ENCODE measurements around the gene TTC27. TPM values are rescaled to one million over a fixed set of nuclear protein-coding genes. Genes with fewer than 3 reads are reported as not detected.

The TTC27 gene
- total RNA-seq: 18.4 TPM in 3 replicates

- Mint-ChIP-seq H3K36me3 (peaks cover 6% of the 10 kb centered on the region), H3K4me1 (peaks cover 9% of the 10 kb centered on the region), H3K27me3 (ENCODE audit: low read depth) (peaks cover 7% of the 10 kb centered on the region), H3K4me3 (peak within 1 kb of the TSS; percentile 87), H3K27ac (peak within 1 kb of the TSS; percentile 93), H3K9me3 (no peaks in the 10 kb centered on the region)
- no peak for TF ChIP-seq CTCF (IDR thresholded peaks at IDR 0.05; ENCODE audit: unreplicated experiment)
- DNase-seq (ENCODE audit: low spot score in 2 of 2, unreplicated experiment in 2 of 2): peak; percentile 85 to 95
Observed at GRCh38 chr2:32627814-32628579, at the start of gene TTC27. Gene TTC27 (plus strand): TSS chr2:32628050. CDS start chr2:32628293, 243 bp downstream.

- Mint-ChIP-seq H3K27me3 (ENCODE audit: low read depth) (no peaks in the 10 kb centered on the region), H3K36me3 (peaks cover 10% of the 10 kb centered on the region), H3K4me3 (no peak overlapping the region), H3K9me3 (no peaks in the 10 kb centered on the region), H3K27ac (no peak overlapping the region), H3K4me1 (peaks cover 1% of the 10 kb centered on the region)
- no peak for DNase-seq (ENCODE audit: low spot score in 2 of 2, unreplicated experiment in 2 of 2)
- no peak for TF ChIP-seq CTCF (IDR thresholded peaks at IDR 0.05; ENCODE audit: unreplicated experiment)
Observed at GRCh38 chr2:32591669-32592463, 36.0 kb upstream of the TTC27 start.

- no peak for DNase-seq (ENCODE audit: low spot score in 2 of 2, unreplicated experiment in 2 of 2)
- H3K27ac Mint-ChIP-seq: peak overlapping the region; percentile 43
- H3K27me3 Mint-ChIP-seq (ENCODE audit: low read depth): no peaks in the 10 kb centered on the region
- no peak overlapping the region for H3K4me3 Mint-ChIP-seq
- peaks cover 1% of the 10 kb centered on the region for H3K4me1 Mint-ChIP-seq
- peaks cover 11% of the 10 kb centered on the region for H3K36me3 Mint-ChIP-seq
- TF ChIP-seq CTCF (IDR thresholded peaks at IDR 0.05; ENCODE audit: unreplicated experiment): no peak
- H3K9me3 Mint-ChIP-seq: no peaks in the 10 kb centered on the region
Observed at GRCh38 chr2:32594573-32594972, 33.3 kb upstream of the TTC27 start.

- H3K4me1 Mint-ChIP-seq: no peaks in the 10 kb centered on the region
- H3K4me3 Mint-ChIP-seq: no peak overlapping the region
- DNase-seq (ENCODE audit: low spot score in 2 of 2, unreplicated experiment in 2 of 2): no peak
- TF ChIP-seq CTCF (IDR thresholded peaks at IDR 0.05; ENCODE audit: unreplicated experiment): no peak
- H3K36me3 Mint-ChIP-seq: peaks cover 38% of the 10 kb centered on the region
- no peaks in the 10 kb centered on the region for H3K27me3 Mint-ChIP-seq (ENCODE audit: low read depth)
- no peak overlapping the region for H3K27ac Mint-ChIP-seq
- H3K9me3 Mint-ChIP-seq: no peaks in the 10 kb centered on the region
Observed at GRCh38 chr2:32611366-32611765, 16.5 kb upstream of the TTC27 start.

- no peak for TF ChIP-seq CTCF (IDR thresholded peaks at IDR 0.05; ENCODE audit: unreplicated experiment)
Observed at GRCh38 chr2:32611771-32612170, 16.1 kb upstream of the TTC27 start.

More at GRCh38 chr2:32611771-32612170, 16.1 kb upstream of the TTC27 start:
- H3K9me3 Mint-ChIP-seq: no peaks in the 10 kb centered on the region
- no peak overlapping the region for H3K4me3 Mint-ChIP-seq
- no peak overlapping the region for H3K27ac Mint-ChIP-seq
- peaks cover 40% of the 10 kb centered on the region for H3K36me3 Mint-ChIP-seq
- DNase-seq (ENCODE audit: low spot score in 2 of 2, unreplicated experiment in 2 of 2): no peak
- no peaks in the 10 kb centered on the region for H3K4me1 Mint-ChIP-seq
- H3K27me3 Mint-ChIP-seq (ENCODE audit: low read depth): no peaks in the 10 kb centered on the region

Data from mesothelial cell of epicardium (in vitro differentiated cells).